ENCODE results near the gene CLEC2L.

CLEC2L gene

DNA sequence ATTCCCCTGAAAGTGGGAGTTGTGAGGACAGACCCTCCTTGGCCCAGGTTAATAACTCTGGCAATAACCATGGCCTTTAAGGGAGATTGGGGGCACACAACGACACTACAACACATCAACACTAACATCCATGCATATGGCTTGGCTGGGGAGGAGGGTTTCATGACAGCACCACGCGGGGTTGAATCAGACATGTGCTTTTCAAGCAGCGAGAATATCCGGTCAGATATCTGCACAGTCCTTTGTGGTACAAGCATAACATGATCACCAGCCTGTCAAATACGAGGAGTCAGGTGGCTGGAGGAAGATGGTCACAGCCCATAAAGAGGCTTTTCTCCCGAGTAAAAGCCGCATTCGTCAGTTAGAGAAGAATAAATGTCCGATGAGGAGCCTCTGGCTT lies 27.0 kb upstream of the CLEC2L start:
- ATAC-seq: no peak
- TF ChIP-seq ZNF8 (CRISPR knock-in tag; IDR thresholded peaks at IDR 0.05): no peak
- no peak for TF ChIP-seq ZFP3 (CRISPR knock-in tag; IDR thresholded peaks at IDR 0.05)
- TF ChIP-seq BACH2 (CRISPR knock-in tag; IDR thresholded peaks at IDR 0.05; ENCODE audit: borderline replicate concordance): no peak
- TF ChIP-seq PPARA (CRISPR knock-in tag; IDR thresholded peaks at IDR 0.05; ENCODE audit: borderline replicate concordance): no peak
- TF ChIP-seq ZNF565 (CRISPR knock-in tag; conservative IDR thresholded peaks at IDR 0.05; ENCODE audit: low read depth): no peak
- no peak for TF ChIP-seq ARNTL (CRISPR knock-in tag; IDR thresholded peaks at IDR 0.05; ENCODE audit: borderline replicate concordance, low read depth)
- TF ChIP-seq CSDC2 (CRISPR knock-in tag; IDR thresholded peaks at IDR 0.05): no peak
- TF ChIP-seq, protein P1, sequence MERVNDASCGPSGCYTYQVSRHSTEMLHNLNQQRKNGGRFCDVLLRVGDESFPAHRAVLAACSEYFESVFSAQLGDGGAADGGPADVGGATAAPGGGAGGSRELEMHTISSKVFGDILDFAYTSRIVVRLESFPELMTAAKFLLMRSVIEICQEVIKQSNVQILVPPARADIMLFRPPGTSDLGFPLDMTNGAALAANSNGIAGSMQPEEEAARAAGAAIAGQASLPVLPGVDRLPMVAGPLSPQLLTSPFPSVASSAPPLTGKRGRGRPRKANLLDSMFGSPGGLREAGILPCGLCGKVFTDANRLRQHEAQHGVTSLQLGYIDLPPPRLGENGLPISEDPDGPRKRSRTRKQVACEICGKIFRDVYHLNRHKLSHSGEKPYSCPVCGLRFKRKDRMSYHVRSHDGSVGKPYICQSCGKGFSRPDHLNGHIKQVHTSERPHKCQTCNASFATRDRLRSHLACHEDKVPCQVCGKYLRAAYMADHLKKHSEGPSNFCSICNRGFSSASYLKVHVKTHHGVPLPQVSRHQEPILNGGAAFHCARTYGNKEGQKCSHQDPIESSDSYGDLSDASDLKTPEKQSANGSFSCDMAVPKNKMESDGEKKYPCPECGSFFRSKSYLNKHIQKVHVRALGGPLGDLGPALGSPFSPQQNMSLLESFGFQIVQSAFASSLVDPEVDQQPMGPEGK (CRISPR knock-in tag; IDR thresholded peaks at IDR 0.05; ENCODE audit: borderline replicate concordance): no peak
- no peak for TF ChIP-seq OSR1 (CRISPR knock-in tag; IDR thresholded peaks at IDR 0.05)
- TF ChIP-seq, protein P2, sequence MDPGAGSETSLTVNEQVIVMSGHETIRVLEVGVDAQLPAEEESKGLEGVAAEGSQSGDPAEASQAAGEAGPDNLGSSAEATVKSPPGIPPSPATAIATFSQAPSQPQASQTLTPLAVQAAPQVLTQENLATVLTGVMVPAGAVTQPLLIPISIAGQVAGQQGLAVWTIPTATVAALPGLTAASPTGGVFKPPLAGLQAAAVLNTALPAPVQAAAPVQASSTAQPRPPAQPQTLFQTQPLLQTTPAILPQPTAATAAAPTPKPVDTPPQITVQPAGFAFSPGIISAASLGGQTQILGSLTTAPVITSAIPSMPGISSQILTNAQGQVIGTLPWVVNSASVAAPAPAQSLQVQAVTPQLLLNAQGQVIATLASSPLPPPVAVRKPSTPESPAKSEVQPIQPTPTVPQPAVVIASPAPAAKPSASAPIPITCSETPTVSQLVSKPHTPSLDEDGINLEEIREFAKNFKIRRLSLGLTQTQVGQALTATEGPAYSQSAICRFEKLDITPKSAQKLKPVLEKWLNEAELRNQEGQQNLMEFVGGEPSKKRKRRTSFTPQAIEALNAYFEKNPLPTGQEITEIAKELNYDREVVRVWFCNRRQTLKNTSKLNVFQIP (CRISPR knock-in tag; IDR thresholded peaks at IDR 0.05; ENCODE audit: borderline replicate concordance, low read depth): no peak
- TF ChIP-seq ISL1 (CRISPR knock-in tag; IDR thresholded peaks at IDR 0.05): no peak
- no peak for TF ChIP-seq TCF4 (CRISPR knock-in tag; IDR thresholded peaks at IDR 0.05; ENCODE audit: borderline replicate concordance)
- TF ChIP-seq, protein P3, sequence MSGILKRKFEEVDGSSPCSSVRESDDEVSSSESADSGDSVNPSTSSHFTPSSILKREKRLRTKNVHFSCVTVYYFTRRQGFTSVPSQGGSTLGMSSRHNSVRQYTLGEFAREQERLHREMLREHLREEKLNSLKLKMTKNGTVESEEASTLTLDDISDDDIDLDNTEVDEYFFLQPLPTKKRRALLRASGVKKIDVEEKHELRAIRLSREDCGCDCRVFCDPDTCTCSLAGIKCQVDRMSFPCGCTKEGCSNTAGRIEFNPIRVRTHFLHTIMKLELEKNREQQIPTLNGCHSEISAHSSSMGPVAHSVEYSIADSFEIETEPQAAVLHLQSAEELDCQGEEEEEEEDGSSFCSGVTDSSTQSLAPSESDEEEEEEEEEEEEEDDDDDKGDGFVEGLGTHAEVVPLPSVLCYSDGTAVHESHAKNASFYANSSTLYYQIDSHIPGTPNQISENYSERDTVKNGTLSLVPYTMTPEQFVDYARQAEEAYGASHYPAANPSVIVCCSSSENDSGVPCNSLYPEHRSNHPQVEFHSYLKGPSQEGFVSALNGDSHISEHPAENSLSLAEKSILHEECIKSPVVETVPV (CRISPR knock-in tag; IDR thresholded peaks at IDR 0.05): no peak

DNA sequence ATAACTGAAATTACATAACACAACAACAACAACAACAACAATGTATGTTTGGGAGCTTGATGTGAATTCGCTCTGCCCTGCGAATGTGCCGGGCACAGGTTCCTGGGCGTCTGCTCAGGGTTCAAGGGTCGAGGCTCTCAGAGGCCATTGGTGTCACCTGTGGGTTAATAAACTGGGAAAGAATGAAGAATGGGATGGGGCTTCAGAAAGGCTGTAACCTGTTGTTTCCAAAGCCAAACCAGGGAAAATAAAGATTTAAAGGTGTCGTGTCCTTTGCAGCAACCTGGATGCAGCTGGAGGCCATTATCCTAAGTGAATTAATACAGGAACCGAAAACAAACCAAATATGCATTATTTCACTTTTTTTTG lies 22.7 kb upstream of the CLEC2L start:
- ATAC-seq: no peak
- TF ChIP-seq ZNF8 (CRISPR knock-in tag; IDR thresholded peaks at IDR 0.05): no peak
- no peak for TF ChIP-seq TCF4 (CRISPR knock-in tag; IDR thresholded peaks at IDR 0.05; ENCODE audit: borderline replicate concordance)

DNA sequence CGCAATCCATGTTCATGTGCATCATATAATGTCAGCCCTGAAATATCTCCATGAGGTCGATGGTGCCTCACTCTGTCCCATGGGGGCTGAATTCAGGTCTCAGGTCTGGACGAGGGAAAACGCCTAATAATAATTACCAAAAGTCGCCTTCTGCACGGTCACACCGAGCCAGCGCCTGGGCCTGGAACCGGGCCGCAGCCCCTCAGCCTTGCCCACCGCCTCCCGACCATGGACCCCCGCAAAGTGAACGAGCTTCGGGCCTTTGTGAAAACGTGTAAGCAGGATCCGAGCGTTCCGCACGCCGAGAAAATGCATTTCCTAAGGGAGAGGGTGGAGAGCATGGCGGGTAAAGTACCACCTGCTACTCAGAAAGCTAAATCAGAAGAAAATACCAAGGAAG lies 21.3 kb upstream of the CLEC2L start:
- ATAC-seq: no peak
- TF ChIP-seq, protein P4, sequence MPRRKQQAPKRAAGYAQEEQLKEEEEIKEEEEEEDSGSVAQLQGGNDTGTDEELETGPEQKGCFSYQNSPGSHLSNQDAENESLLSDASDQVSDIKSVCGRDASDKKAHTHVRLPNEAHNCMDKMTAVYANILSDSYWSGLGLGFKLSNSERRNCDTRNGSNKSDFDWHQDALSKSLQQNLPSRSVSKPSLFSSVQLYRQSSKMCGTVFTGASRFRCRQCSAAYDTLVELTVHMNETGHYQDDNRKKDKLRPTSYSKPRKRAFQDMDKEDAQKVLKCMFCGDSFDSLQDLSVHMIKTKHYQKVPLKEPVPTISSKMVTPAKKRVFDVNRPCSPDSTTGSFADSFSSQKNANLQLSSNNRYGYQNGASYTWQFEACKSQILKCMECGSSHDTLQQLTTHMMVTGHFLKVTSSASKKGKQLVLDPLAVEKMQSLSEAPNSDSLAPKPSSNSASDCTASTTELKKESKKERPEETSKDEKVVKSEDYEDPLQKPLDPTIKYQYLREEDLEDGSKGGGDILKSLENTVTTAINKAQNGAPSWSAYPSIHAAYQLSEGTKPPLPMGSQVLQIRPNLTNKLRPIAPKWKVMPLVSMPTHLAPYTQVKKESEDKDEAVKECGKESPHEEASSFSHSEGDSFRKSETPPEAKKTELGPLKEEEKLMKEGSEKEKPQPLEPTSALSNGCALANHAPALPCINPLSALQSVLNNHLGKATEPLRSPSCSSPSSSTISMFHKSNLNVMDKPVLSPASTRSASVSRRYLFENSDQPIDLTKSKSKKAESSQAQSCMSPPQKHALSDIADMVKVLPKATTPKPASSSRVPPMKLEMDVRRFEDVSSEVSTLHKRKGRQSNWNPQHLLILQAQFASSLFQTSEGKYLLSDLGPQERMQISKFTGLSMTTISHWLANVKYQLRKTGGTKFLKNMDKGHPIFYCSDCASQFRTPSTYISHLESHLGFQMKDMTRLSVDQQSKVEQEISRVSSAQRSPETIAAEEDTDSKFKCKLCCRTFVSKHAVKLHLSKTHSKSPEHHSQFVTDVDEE (CRISPR knock-in tag; IDR thresholded peaks at IDR 0.05): no peak
- TF ChIP-seq, protein P2 (CRISPR knock-in tag; IDR thresholded peaks at IDR 0.05; ENCODE audit: borderline replicate concordance, low read depth): no peak
- TF ChIP-seq ZC3H10 (CRISPR knock-in tag; IDR thresholded peaks at IDR 0.05): no peak

DNA sequence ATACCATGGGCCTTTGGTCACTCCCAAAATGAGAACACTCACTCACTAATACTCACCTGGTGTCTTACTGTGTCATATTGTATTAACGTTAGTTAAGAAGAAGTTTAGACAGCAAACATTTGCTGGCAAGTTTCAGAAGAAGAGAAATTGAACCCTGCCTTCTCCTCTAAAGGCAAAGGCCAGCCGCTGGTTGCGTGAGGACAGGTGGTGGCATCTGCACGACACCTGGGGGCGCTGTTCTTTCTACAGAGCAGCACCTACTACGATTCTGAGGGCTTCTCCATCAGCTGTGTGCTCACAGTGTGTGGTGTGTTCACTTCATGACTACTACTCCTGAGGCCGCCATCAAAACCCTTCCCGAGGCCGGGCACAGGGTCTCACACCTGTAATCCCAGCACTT lies 17.9 kb upstream of the CLEC2L start:
- ATAC-seq: 0 out of 3 replicates have a peak, but pooled peaks have one; percentile 39
- TF ChIP-seq ZC3H10 (CRISPR knock-in tag; IDR thresholded peaks at IDR 0.05): no peak

DNA sequence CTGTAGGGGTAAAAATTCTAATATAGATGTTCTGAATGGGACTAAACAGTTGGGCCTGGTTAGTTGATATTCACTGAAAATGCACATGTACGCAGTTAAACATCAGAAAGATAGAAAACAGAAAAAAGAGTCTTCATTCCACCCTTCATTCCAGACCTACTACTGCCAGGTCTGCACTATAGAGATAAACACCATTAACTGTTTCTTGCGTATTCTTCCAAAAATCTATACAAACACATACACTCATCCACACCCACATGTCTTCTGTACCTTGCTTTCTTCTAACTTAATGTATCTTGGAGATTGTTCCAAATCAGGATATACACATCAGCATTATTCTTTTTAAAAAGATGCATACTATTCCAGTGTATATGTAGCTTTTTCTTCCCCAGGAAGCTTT lies 13.9 kb upstream of the CLEC2L start:
- ATAC-seq: no peak
- no peak for TF ChIP-seq ZNF565 (CRISPR knock-in tag; conservative IDR thresholded peaks at IDR 0.05; ENCODE audit: low read depth)
- TF ChIP-seq, protein P4 (CRISPR knock-in tag; IDR thresholded peaks at IDR 0.05): no peak
- TF ChIP-seq ZNF70 (CRISPR knock-in tag; IDR thresholded peaks at IDR 0.05): no peak
- TF ChIP-seq ZNF8 (CRISPR knock-in tag; IDR thresholded peaks at IDR 0.05): no peak
- TF ChIP-seq SNAI2 (CRISPR knock-in tag; IDR thresholded peaks at IDR 0.05): no peak
- TF ChIP-seq TOX (CRISPR knock-in tag; IDR thresholded peaks at IDR 0.05; ENCODE audit: borderline replicate concordance): no peak
- no peak for TF ChIP-seq ESRRG (CRISPR knock-in tag; IDR thresholded peaks at IDR 0.05)
- TF ChIP-seq ARNTL (CRISPR knock-in tag; IDR thresholded peaks at IDR 0.05; ENCODE audit: borderline replicate concordance, low read depth): no peak
- TF ChIP-seq CSDC2 (CRISPR knock-in tag; IDR thresholded peaks at IDR 0.05): no peak
